HepG2 (cell line): ENCODE results near the gene DENND4A. TPM values are rescaled to one million over a fixed set of nuclear protein-coding genes. Genes with fewer than 3 reads are reported as not detected.

ENCODE experiments used
- ATAC-seq: fragments of 200-7000 bp; cut with Tn5 transposase; 3 replicates; pipeline ENCODE4 v1.9.1; 2020; ENCODE audit warnings: mild to moderate bottlenecking, moderate library complexity
- BruUV-seq: library from RNA; stranded (reverse); fragments of 400-500 nt; replicated peaks from 2 replicates; lab custom pipeline; 2021; lab: Mats Ljungman, UMichigan
- CTCF ChIA-PET: fragments of 300-600 bp; formaldehyde crosslinking; extraction: SDS; loops from one replicate; lab custom pipeline; 2021; ENCODE audit warnings: low total read pairs, inconsistent platforms, low intra/inter-chr PET ratio; lab: Yijun Ruan, JAX
- POLR2A ChIA-PET: fragments of 350-600 bp; sonication (Branson Sonifier 250); formaldehyde crosslinking; loops from one replicate; lab custom pipeline; 2020; ENCODE audit warnings: antibody characterized with exemption, inconsistent platforms; lab: Yijun Ruan, JAX
- DNase-seq: peaks from one replicate; pipeline ENCODE4 v3.0.0-alpha.2; 2015; ENCODE audit warnings: low spot score
- FAIRE-seq: peaks from 3 replicates; lab custom pipeline; 2011; peaks lifted over from hg19 to GRCh38; lab: Jason Lieb, UNC
- H2AFZ ChIP-seq: one replicate; pipeline ENCODE4 v1.6.1; 2011; ENCODE audit warnings: low read length, inconsistent platforms
- H3K27ac ChIP-seq: fragments of 300-600 bp; 3 replicates; pipeline ENCODE4 v1.8.0; 2011; ENCODE audit warnings: mixed run types, mild to moderate bottlenecking, mixed read lengths, low read length, inconsistent platforms; ENCODE audit not compliant: insufficient read depth; ENCODE audit errors: extremely low read length
- H3K27me3 ChIP-seq, 2 experiments: fragments of 200-600 bp in 1 of 2; 2 replicates in 1 of 2; 3 replicates in 1 of 2; pipeline versions ENCODE4 v1.6.0 to v1.8.0; 2011; ENCODE audit warnings: low read length in 2 of 2, mild to moderate bottlenecking in 2 of 2, moderate library complexity in 2 of 2, inconsistent platforms in 1 of 2; ENCODE audit not compliant: insufficient read depth in 2 of 2, control insufficient read depth in 1 of 2
- H3K36me3 ChIP-seq, 2 experiments: fragments of 200-600 bp in 1 of 2; replicated peaks in 1 of 2; 2 replicates in 1 of 2; 3 replicates in 1 of 2; pipeline versions ENCODE4 v1.5.1 to v1.8.0; 2011; ENCODE audit warnings: low read length in 2 of 2, inconsistent platforms in 1 of 2; ENCODE audit not compliant: insufficient read depth in 2 of 2, control insufficient read depth in 1 of 2
- H3K4me1 ChIP-seq: 2 replicates; pipeline ENCODE4 v1.5.1; 2012; ENCODE audit warnings: low read length, inconsistent platforms; ENCODE audit not compliant: insufficient read depth
- H3K4me2 ChIP-seq: 2 replicates; pipeline ENCODE4 v1.6.0; 2011; ENCODE audit warnings: low read depth, low read length, inconsistent platforms
- H3K4me3 ChIP-seq, 3 experiments: fragments of 200-600 bp in 1 of 3; sonication (generic), shearing (Covaris generic) in 1 of 3; replicated peaks in 1 of 3; 2 replicates each; pipeline ENCODE4 v1.5.1; 2011 to 2016; ENCODE audit warnings: low read length in 3 of 3, inconsistent platforms in 2 of 3, low read depth in 2 of 3, mild to moderate bottlenecking in 2 of 3, control low read depth in 1 of 3, mixed read lengths in 1 of 3; ENCODE audit not compliant: insufficient read depth in 1 of 3
- H3K79me2 ChIP-seq: one replicate; pipeline ENCODE4 v1.6.1; 2011; ENCODE audit warnings: low read length, inconsistent platforms; ENCODE audit not compliant: insufficient read depth
- H3K9ac ChIP-seq: 2 replicates; pipeline ENCODE4 v1.6.0; 2011; ENCODE audit warnings: mild to moderate bottlenecking, low read depth, low read length, inconsistent platforms; ENCODE audit not compliant: insufficient read depth
- H3K9me3 ChIP-seq: 2 replicates; pipeline ENCODE4 v1.5.1; 2012; ENCODE audit warnings: mild to moderate bottlenecking, low read length
- H4K20me1 ChIP-seq: 2 replicates; pipeline ENCODE4 v1.6.0; 2011; ENCODE audit warnings: inconsistent platforms, mild to moderate bottlenecking, low read length, moderate library complexity; ENCODE audit not compliant: insufficient read depth
- FIP1L1 ChIP-seq: fragments of 200-400 bp; formaldehyde crosslinking; IDR thresholded peaks from 2 replicates; pipeline ENCODE4 v1.6.1; 2018; ENCODE audit warnings: low read depth, mild to moderate bottlenecking, low read length, moderate library complexity, borderline replicate concordance; ENCODE audit not compliant: insufficient read depth
- FLYWCH1 ChIP-seq: sonication (generic); formaldehyde crosslinking; IDR thresholded peaks from 2 replicates; pipeline ENCODE4 v1.8.1; 2023; ENCODE audit warnings: mild to moderate bottlenecking, missing genetic modification reagents
- HMG20A ChIP-seq: IDR thresholded peaks from 2 replicates; pipeline ENCODE4 v1.6.1; 2016; ENCODE audit warnings: borderline replicate concordance
- KAT8 ChIP-seq: IDR thresholded peaks from 2 replicates; pipeline ENCODE4 v1.6.1; 2016; ENCODE audit warnings: missing genetic modification reagents, missing compliant biosample characterization
- MTERF4 ChIP-seq: sonication (generic); formaldehyde crosslinking; IDR thresholded peaks from 2 replicates; pipeline ENCODE4 v1.8.0; 2023; ENCODE audit warnings: mild to moderate bottlenecking, missing genetic modification reagents
- NONO ChIP-seq, 2 experiments: fragments of 450-650 bp in 1 of 2; sonication (generic) in 1 of 2; formaldehyde crosslinking in 1 of 2; IDR thresholded peaks in 1 of 2; conservative IDR thresholded peaks in 1 of 2; 2 replicates each; pipeline versions ENCODE4 v1.6.1 to v1.8.0; 2017 to 2022; ENCODE audit warnings: mild to moderate bottlenecking in 1 of 2, missing genetic modification reagents in 1 of 2, moderate library complexity in 1 of 2
- PCBP2 ChIP-seq: fragments of 200-400 bp; formaldehyde crosslinking; optimal IDR thresholded peaks from 2 replicates; pipeline ENCODE3; 2018; ENCODE audit warnings: low read length, low read depth; ENCODE audit not compliant: poor library complexity, severe bottlenecking
- PRPF4 ChIP-seq: fragments of 200-400 bp; formaldehyde crosslinking; IDR thresholded peaks from 2 replicates; pipeline ENCODE4 v1.6.1; 2016; ENCODE audit warnings: low read length, low read depth; ENCODE audit not compliant: poor library complexity, severe bottlenecking
- RFX3 ChIP-seq: IDR thresholded peaks from 2 replicates; pipeline ENCODE4 v1.6.1; 2016; ENCODE audit warnings: missing biosample characterization, missing genetic modification reagents
- SNAPC5 ChIP-seq: sonication (generic); formaldehyde crosslinking; IDR thresholded peaks from 2 replicates; pipeline ENCODE4 v1.8.1; 2023; ENCODE audit warnings: mild to moderate bottlenecking, missing genetic modification reagents, borderline replicate concordance
- SP4 ChIP-seq: sonication (generic); formaldehyde crosslinking; IDR thresholded peaks from 2 replicates; pipeline ENCODE4 v1.8.1; 2023; ENCODE audit warnings: mild to moderate bottlenecking, missing genetic modification reagents
- ZBTB21 ChIP-seq: sonication (generic); formaldehyde crosslinking; IDR thresholded peaks from 2 replicates; pipeline ENCODE4 v1.4.0; 2020; ENCODE audit warnings: missing genetic modification reagents
- ZBTB38 ChIP-seq: sonication (generic); formaldehyde crosslinking; IDR thresholded peaks from 2 replicates; pipeline ENCODE4 v1.5.1; 2020; ENCODE audit warnings: mild to moderate bottlenecking, missing genetic modification reagents
- ZBTB39 ChIP-seq: sonication (generic); formaldehyde crosslinking; IDR thresholded peaks from 2 replicates; pipeline ENCODE4 v1.5.0; 2020; ENCODE audit warnings: missing genetic modification reagents
- ZNF280D ChIP-seq: sonication (generic); formaldehyde crosslinking; IDR thresholded peaks from 2 replicates; pipeline ENCODE4 v1.5.1; 2020; ENCODE audit warnings: mild to moderate bottlenecking, missing genetic modification reagents
- ZNF614 ChIP-seq: IDR thresholded peaks from 2 replicates; pipeline ENCODE4 v1.6.1; 2018; ENCODE audit warnings: missing biosample characterization, missing genetic modification reagents, inconsistent platforms, borderline replicate concordance
- ZZZ3 ChIP-seq: sonication (generic); formaldehyde crosslinking; IDR thresholded peaks from 2 replicates; pipeline ENCODE4 v1.4.0; 2020; ENCODE audit warnings: missing genetic modification reagents, mild to moderate bottlenecking, borderline replicate concordance
- WGBS: methylation state at CpG from one replicate; pipeline ENCODE4 v1.1.6; 2017; ENCODE audit warnings: low lambda C conversion rate; 5-methylcytosine and 5-hydroxymethylcytosine counted together
- in situ Hi-C: cut with HindIII; loops from 2 replicates; pipeline ENCODE4 v1.10.0; 2017; ENCODE audit warnings: low pct_unique_long_range_greater_than_20kb; ENCODE audit not compliant: extremely low pct_ligation_motif_present
- intact Hi-C: fragments of 100-400 bp; cut with micrococcal nuclease; formaldehyde crosslinking; loops from one replicate; pipeline ENCODE4 v1.10.0; 2022; ENCODE audit not compliant: unreplicated experiment
- polyA plus RNA-seq, 8 experiments: library from polyadenylated mRNA; depleted of rRNA in 3 of 8; stranded (reverse) in 7 of 8; unstranded in 1 of 8; fragments of >200 nt; fragmentation: Illumina TruSeq in 4 of 8; extraction: Trizol in 4 of 8; gene quantifications; 2 replicates each; pipeline versions ENCODE4 v1.2.1 to v1.2.3, GENCODE V29; 2011 to 2016; ENCODE audit warnings: low read depth in 4 of 8, missing spikeins in 1 of 8, mixed read lengths in 1 of 8; ENCODE audit not compliant: insufficient read depth in 1 of 8
- total RNA-seq, 5 experiments: library from RNA; depleted of rRNA; stranded (reverse); fragments of >200 nt; fragmentation: Illumina TruSeq; extraction: Trizol; gene quantifications; 2 replicates each; pipeline ENCODE4 v1.2.3, GENCODE V29; 2016; ENCODE audit warnings: low read depth in 1 of 5

DENND4A gene
- total and polyA plus RNA-seq, 2 of the 13 experiments (the other 11 are each of a cell fraction or from before 2014, with no cell fraction given), result 13.2 to 18.6 TPM

GRCh38 chr15:65777053-65777452 is 15.0 kb downstream of the DENND4A start (continued):
- TF ChIP-seq ZNF280D (CRISPR knock-in tag) (no peak), SP4 (no peak), ZBTB39 (no peak), RFX3 (no peak), NONO (IDR thresholded peaks at IDR 0.05) (no peak), NONO (CRISPR knock-in tag; conservative IDR thresholded peaks at IDR 0.05) (no peak)
- TF ChIP-seq, all 625 proteins: peak for 0

- Histone ChIP-seq H3K4me1 (peaks cover 11% of the 10 kb centered on the region), H3K4me2 (no peak overlapping the region), H3K9me3 (no peaks in the 10 kb centered on the region), H2AFZ (no peak overlapping the region), H3K79me2 (peaks cover 80% of the 10 kb centered on the region), H3K9ac (no peak overlapping the region), H3K27me3 (no peaks in the 10 kb centered on the region), H3K4me3 (no peak overlapping the region), H3K36me3 (no peaks in the 10 kb centered on the region), H3K27ac (no peak overlapping the region), H4K20me1 (peaks cover 18% of the 10 kb centered on the region)
- ATAC-seq (no peak), DNase-seq (no peak), FAIRE-seq (no peak)
- in situ Hi-C loops, result no loop called here
- intact Hi-C loops, result no loop called here
- ChIA-PET POLR2A (no interaction called here), CTCF (no interaction called here)
- BruUV-seq, result no TSS peak
- WGBS, result 97% methylated on average over 3 of the region's 3 CpGs
- TF ChIP-seq ZNF614, result no peak
- no peak for TF ChIP-seq FLYWCH1 (CRISPR knock-in tag)
- no peak for TF ChIP-seq ZBTB21 (CRISPR knock-in tag)
- TF ChIP-seq SNAPC5 (CRISPR knock-in tag), result no peak
- TF ChIP-seq FIP1L1, result no peak
- no peak for TF ChIP-seq PCBP2
- no peak for TF ChIP-seq KAT8
- TF ChIP-seq ZZZ3, result no peak
- TF ChIP-seq MTERF4 (CRISPR knock-in tag), result no peak
- TF ChIP-seq HMG20A, result no peak
- TF ChIP-seq PRPF4, result no peak
- TF ChIP-seq ZBTB38, result no peak
These were observed 18.5 kb downstream of the DENND4A start for GRCh38 chr15:65773386-65774111.
